Cardiac septum (tissue), 1 donor: ENCODE results near the gene TXNDC11. TPM values are rescaled to one million over a fixed set of nuclear protein-coding genes. Genes with fewer than 3 reads are reported as not detected.

Source experiments
- DNase-seq: peaks from one replicate; pipeline ENCODE4 v3.0.0-alpha.2; 2020; ENCODE audit warnings: low spot score
- intact Hi-C: fragments of 100-400 bp; cut with DNase I; formaldehyde crosslinking; loops from one replicate; pipeline ENCODE4 v1.14.0; 2022
- total RNA-seq: library from RNA; stranded (reverse); fragmentation: NEBNext Ultra II Directional; extraction: Animal tissue kit (Norgen Biotek cat#: 25700); gene quantifications from one replicate; pipeline ENCODE4 v1.2.1, GENCODE V29; 2021
- donor health status: DM: no; HTN: no; CAD: no.

TXNDC11 gene
- total RNA-seq, 1 donor from 2014 or later, result 27.0 TPM

GRCh38 chr16:11669380-11670146, 73.1 kb downstream of the TXNDC11 start:
- peak; percentile 87 for DNase-seq
- intact Hi-C loops, result no loop called here

- intact Hi-C loops, result no loop called here
- DNase-seq, result no peak
These were observed 73.9 kb downstream of the TXNDC11 start for GRCh38 chr16:11668623-11669379.

GRCh38 chr16:11667824-11668622, 74.6 kb downstream of the TXNDC11 start, which contains the start of gene SNN:
Gene SNN, plus strand, starts transcription at chr16:11668455. Its CDS starts 7,605 bp downstream, at chr16:11676060.
- intact Hi-C loops, result no loop called here
- DNase-seq, result peak; percentile 95

GRCh38 chr16:11667221-11667823, 75.3 kb downstream of the TXNDC11 start:
- DNase-seq, result no peak
- intact Hi-C loops, result no loop called here

DNA sequence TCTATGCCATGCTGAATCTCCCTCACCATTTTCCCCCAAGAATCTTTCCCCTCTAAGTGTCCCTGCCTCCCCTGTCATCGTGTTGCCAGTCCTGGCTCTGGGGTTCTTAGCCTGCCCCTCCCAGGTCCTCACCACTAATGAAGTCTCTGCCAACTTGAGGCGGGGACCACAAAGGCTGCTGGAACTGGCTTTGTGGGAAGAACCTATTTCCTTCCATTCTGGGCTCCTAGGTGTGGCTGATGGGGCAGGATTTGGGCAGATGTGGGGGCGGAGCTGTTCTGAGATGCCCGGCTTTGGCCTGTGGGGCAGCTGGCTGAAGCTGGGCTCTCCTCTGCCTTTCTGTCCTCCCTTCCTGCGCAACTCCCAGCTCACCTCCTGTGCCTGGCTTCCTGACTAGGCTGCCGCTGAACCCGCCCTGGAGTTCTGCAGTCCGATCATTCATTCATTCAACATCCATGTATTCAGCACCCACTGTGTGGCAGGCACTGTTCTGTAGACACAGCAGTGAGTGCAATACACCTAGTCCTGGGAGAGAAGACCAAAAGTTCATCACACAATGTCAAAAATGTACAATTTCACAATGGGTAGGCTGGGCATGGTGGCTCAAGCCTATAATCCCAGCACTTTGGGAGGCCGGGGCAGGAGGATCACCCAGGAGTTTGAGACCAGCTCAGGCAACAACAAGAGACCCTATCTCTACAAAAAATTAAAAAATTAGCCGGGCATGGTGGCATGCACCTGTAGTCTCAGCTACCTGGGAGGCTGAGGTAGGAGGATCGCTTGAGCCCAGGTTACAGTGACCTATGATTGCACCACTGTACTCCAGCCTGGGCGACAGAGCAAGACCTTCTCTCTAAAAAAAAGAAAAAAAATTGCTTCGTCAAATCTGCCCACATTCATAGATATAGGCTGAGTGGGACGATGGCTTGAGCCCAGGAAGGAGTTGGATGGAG, 76.3 kb downstream of the TXNDC11 start:
- DNase-seq, result no peak
- intact Hi-C loops, result no loop called here

DNA sequence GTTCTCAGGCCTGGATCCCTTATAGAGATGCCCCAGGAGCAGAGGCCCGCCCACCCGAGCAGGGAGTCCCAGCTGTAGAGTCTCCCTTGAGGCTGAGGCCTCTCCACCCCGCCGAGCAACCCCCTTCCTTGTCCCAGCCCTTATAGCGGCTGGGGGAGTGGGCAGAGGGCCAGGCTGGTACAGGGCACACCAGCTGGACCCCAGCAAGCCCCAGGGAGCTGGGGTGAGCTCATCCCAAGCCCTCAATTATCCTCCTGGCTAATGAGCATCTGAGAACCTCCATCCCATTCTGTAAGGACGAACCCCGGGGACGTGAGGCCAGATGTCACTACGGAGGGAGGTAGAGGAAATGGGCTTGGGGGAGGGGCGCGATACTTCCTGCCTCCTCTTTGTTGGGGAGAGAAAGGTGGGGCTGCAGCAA, 77.6 kb downstream of the TXNDC11 start:
- DNase-seq, result peak; percentile 44
- intact Hi-C loops, result no loop called here

DNA sequence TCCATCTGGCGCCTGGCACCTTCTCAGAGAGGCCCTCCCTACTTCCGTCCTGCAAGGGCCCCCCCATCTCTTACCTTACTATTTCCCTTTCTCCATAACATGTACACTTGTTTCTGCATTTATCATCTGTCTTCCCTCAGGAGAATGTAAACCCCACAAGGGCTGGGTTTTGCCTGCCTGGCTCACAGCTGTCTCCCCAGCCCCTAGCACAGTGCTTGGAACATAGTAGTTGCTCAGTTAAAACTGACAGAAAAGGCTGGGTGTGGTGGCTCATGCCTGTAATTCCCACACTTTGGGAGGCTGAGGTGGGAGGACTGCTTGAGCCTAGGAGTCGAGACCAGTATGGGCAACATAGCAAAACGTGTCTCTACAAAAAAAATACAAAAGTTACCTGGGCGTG, 80.1 kb downstream of the TXNDC11 start:
- peak; percentile 50 for DNase-seq
- intact Hi-C loops, result no loop called here

- no peak for DNase-seq
- intact Hi-C loops, result no loop called here
These were observed 82.1 kb downstream of the TXNDC11 start for GRCh38 chr16:11660565-11660964.

DNA sequence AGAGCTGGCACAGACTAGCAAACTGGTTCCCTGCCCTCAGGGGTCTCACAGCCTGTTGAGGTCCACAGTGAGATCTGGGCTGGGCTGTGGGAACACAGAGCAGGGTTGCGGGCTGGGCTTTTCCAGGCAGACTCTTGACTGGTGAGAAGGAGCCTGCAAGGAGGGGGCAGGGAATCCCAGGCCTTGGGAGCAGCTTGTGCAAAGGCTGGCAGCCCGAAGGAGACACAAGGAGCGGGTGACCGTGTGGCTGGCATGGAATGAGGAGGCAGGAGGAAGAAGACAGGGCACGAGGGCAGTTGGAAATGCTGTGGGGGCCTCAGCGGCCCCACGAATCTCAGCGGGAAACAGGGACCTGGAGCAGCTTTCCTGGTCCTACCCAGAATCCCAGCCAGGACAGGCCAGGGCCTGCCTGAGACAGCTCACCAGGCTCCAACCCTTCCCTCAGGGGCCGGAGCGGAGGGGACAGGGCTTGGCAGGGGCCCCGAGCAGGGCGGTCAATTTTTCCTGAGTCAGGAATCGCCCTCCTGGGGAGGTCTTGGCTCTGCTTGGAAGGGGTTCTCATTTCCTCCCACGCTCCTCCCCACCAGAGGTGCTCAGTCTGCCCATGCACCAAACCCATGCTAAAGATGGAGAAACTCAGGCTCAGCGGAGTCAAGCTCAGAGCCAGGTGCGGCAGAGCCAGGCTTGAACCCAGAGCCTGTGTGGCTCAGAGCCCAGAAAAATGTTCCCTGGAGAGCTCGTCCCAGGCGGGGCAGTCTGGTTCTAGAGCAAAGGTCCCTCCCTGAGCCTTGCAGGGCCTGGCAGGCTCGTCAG, 83.6 kb downstream of the TXNDC11 start:
- peak; percentile 62 for DNase-seq
- intact Hi-C loops, result no loop called here

DNA sequence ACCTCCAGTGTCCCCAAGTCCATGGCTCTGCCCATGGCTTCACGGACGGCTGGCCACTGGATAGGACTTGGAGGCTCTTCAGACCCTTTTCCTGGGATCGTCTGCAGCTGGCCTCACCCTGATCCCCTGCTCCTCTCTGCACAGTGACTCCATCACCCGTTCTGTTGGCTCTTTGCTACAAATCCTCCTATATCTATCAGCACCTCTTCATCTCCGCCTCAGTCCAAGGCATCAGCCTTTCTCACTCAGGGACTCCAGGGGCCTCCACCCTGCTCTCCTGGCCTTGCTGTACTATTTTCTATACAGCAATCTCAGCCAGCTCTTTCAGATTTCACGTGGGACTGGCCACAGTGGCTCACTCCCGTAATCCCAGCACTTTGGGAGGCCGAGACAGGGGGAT, 85.1 kb downstream of the TXNDC11 start:
- DNase-seq, result peak; percentile 17
- intact Hi-C loops, result no loop called here

- intact Hi-C loops, result no loop called here
- peak; percentile 46 for DNase-seq
These were observed 87.0 kb downstream of the TXNDC11 start for GRCh38 chr16:11655655-11656054.

GRCh38 chr16:11651796-11652195, 90.9 kb downstream of the TXNDC11 start:
- no peak for DNase-seq
- intact Hi-C loops, result no loop called here

GRCh38 chr16:11650641-11651591, 91.7 kb downstream of the TXNDC11 start:
- intact Hi-C loops, result no loop called here
- DNase-seq, result peak; percentile 50

DNA sequence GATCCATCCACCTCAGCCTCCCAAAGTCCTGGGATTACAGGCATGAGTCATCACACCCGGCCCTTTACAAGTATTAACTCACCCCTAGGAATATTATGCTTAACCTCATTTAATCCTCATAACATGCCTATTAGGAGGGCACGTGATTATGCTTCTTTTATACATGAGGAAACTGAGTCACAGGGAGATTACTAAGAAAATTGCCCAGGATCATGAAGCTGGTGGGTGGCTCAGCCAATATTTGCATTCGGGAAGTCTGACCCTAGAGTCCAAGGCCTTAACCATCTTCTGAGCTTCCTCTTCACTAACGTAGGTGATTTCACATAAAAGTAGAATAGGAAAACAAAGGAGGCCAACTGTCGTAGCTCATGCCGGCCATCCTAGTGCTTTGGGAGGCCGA, 93.4 kb downstream of the TXNDC11 start:
- DNase-seq, result no peak

DNA sequence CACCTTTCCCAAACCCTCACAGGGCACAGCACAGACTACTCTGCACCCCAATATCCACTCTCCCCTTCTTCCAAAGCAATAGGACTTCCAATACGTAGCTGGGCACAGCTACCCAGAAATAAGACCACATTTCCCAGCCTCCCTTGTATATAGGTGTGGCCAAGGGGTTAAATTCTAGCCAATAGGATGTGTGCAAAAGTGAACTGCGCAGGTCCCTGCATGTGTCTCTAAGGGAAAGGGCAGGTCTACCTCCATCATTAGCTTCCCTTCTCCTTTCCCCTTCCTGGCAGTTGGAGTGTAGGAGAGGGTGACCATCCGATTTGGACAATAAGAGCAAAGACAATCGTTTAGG, 99.9 kb downstream of the TXNDC11 start:
- intact Hi-C loops, result loop anchor here (5.0 to 10.0 kb wide), 4 partner anchors 55 to 678 kb away; partner anchors contain the start of gene LITAF
- no peak for DNase-seq

More for the DNA sequence above, 93.4 kb downstream of the TXNDC11 start:
- intact Hi-C loops, result loop anchor here (10.0 kb wide), 1 partner anchor 684 kb away; no protein-coding TSS in a partner anchor

- no peak for DNase-seq
- intact Hi-C loops, result loop anchor here (5.0 to 10.0 kb wide), 4 partner anchors 54 to 676 kb away; partner anchors contain the start of gene LITAF
These were observed 101.5 kb downstream of the TXNDC11 start for GRCh38 chr16:11640987-11641817.
